A673 (cell line): Measurements from ENCODE around the gene PRIMA1. TPM values are rescaled to one million over a fixed set of nuclear protein-coding genes. Genes with fewer than 3 reads are reported as not detected.

Experiments
- BruUV-seq: library from RNA; stranded (reverse); fragments of 400-500 nt; replicated peaks from 2 replicates; lab custom pipeline; 2021; lab: Mats Ljungman, UMichigan
- CTCF ChIA-PET: fragments of 300-600 bp; sonication (Branson Sonifier 250); formaldehyde crosslinking; loops from one replicate; lab custom pipeline; 2022; ENCODE audit warnings: antibody characterized with exemption; lab: Charles Lee
- POLR2A ChIA-PET: fragments of 300-600 bp; sonication (Branson Sonifier 250); formaldehyde crosslinking; loops from one replicate; lab custom pipeline; 2022; ENCODE audit warnings: antibody characterized with exemption; ENCODE audit not compliant: low non-redundant PET; lab: Charles Lee
- DNase-seq: peaks from one replicate; pipeline ENCODE4 v3.0.0-alpha.2; 2015; ENCODE audit warnings: low spot score
- H3K27ac ChIP-seq: fragments of 200-600 bp; sonication (generic); 2 replicates; pipeline ENCODE4 v1.5.1; 2016; ENCODE audit warnings: mixed run types, low read depth, mild to moderate bottlenecking, mixed read lengths, antibody characterized with exemption, low read length; ENCODE audit not compliant: poor library complexity, severe bottlenecking
- H3K27me3 ChIP-seq: fragments of 200-600 bp; sonication (generic); replicated peaks from 2 replicates; pipeline ENCODE4 v1.6.1; 2017; ENCODE audit warnings: mixed run types, low read depth, mild to moderate bottlenecking, mixed read lengths, antibody characterized with exemption, low read length; ENCODE audit not compliant: insufficient read depth, poor library complexity
- H3K36me3 ChIP-seq: fragments of 200-600 bp; sonication (generic); 2 replicates; pipeline ENCODE4 v1.6.1; 2016; ENCODE audit warnings: mixed run types, mild to moderate bottlenecking, mixed read lengths, antibody characterized with exemption, low read length; ENCODE audit not compliant: insufficient read depth, poor library complexity, severe bottlenecking
- H3K4me1 ChIP-seq: fragments of 200-600 bp; sonication (generic); 2 replicates; pipeline ENCODE4 v1.6.1; 2017; ENCODE audit warnings: mixed run types, mild to moderate bottlenecking, mixed read lengths, antibody characterized with exemption, low read length; ENCODE audit not compliant: insufficient read depth, poor library complexity, severe bottlenecking
- H3K4me3 ChIP-seq: fragments of 200-600 bp; sonication (generic); 2 replicates; pipeline ENCODE4 v1.5.1; 2016; ENCODE audit warnings: low read depth, mixed run types, mild to moderate bottlenecking, mixed read lengths, low read length; ENCODE audit not compliant: poor library complexity, severe bottlenecking
- H3K9me3 ChIP-seq: fragments of 200-600 bp; sonication (generic); 2 replicates; pipeline ENCODE4 v1.6.1; 2016; ENCODE audit warnings: mixed run types, low read depth, mild to moderate bottlenecking, mixed read lengths, antibody characterized with exemption, low read length; ENCODE audit not compliant: poor library complexity, severe bottlenecking
- EZH2 ChIP-seq: fragments of 200-600 bp; sonication (generic); IDR thresholded peaks from 2 replicates; pipeline ENCODE4 v1.6.1; 2017; ENCODE audit warnings: borderline replicate concordance, low read depth, mild to moderate bottlenecking, mixed read lengths, antibody characterized with exemption, low read length; ENCODE audit not compliant: poor library complexity, severe bottlenecking
- intact Hi-C: fragments of 100-400 bp; cut with micrococcal nuclease; formaldehyde crosslinking; loops from one replicate; pipeline ENCODE4 v1.10.0; 2022; ENCODE audit not compliant: unreplicated experiment
- total RNA-seq: library from RNA; stranded (reverse); gene quantifications from 2 replicates; pipeline ENCODE4 v1.2.3, GENCODE V29; 2021
- TF ChIP-seq, protein P1 (sequence below): fragments of 300-800, 200-600 bp; sonication (generic); conservative IDR thresholded peaks from 2 replicates; pipeline ENCODE4 v1.5.1; 2017; ENCODE audit warnings: low read depth, mild to moderate bottlenecking, antibody characterized with exemption, low read length, moderate library complexity, mixed read lengths

PRIMA1 gene
- total RNA-seq, 1 experiment from 2014 or later: 0.09 TPM

DNA sequence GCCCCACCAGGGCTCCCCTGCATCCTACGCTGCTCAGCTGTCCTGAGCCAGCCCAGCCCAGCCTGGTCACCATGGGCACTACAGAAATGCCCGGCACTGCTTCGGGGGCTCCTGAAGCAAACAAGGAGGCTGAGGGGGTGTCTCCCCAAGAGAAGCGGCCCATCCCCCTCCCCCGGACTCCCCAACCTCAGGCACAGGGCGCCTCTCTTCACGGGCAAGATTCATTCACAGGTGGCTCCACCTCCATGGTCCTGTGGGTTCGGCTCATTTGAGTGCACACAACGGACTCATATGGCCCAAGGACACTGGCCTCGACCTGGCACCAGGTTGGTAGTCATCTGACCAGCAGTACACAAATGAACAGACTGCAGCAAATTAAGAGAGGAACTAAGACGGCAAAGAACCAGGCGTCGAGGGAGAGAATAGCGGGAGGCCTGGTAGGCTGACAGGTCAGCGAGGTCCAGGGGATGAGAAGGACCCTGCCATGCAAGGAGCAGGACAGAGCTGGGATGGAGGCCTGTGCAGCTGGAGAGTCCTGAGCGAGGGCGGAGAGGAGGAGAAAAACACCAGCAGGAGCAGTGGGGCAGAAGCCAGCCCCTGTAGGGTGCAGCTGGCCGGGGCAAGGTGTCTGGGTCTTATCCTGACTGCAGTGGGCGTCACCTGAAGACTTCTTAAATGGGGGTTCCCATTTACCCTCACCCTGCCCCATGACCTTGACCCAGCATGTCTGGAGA is 60.2 kb downstream of the PRIMA1 start:
- intact Hi-C loops: no loop called here
- Histone ChIP-seq H3K4me1 (no peaks in the 10 kb centered on the region), H3K27me3 (no peaks in the 10 kb centered on the region), H3K36me3 (no peaks in the 10 kb centered on the region), H3K27ac (no peak overlapping the region), H3K9me3 (no peaks in the 10 kb centered on the region), H3K4me3 (no peak overlapping the region)
- no peak for TF ChIP-seq EZH2
- TF ChIP-seq, protein P1, sequence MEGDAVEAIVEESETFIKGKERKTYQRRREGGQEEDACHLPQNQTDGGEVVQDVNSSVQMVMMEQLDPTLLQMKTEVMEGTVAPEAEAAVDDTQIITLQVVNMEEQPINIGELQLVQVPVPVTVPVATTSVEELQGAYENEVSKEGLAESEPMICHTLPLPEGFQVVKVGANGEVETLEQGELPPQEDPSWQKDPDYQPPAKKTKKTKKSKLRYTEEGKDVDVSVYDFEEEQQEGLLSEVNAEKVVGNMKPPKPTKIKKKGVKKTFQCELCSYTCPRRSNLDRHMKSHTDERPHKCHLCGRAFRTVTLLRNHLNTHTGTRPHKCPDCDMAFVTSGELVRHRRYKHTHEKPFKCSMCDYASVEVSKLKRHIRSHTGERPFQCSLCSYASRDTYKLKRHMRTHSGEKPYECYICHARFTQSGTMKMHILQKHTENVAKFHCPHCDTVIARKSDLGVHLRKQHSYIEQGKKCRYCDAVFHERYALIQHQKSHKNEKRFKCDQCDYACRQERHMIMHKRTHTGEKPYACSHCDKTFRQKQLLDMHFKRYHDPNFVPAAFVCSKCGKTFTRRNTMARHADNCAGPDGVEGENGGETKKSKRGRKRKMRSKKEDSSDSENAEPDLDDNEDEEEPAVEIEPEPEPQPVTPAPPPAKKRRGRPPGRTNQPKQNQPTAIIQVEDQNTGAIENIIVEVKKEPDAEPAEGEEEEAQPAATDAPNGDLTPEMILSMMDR: no peak
- DNase-seq: no peak
- ChIA-PET CTCF (no interaction called here), POLR2A (no interaction called here)
- BruUV-seq: no TSS peak

DNA sequence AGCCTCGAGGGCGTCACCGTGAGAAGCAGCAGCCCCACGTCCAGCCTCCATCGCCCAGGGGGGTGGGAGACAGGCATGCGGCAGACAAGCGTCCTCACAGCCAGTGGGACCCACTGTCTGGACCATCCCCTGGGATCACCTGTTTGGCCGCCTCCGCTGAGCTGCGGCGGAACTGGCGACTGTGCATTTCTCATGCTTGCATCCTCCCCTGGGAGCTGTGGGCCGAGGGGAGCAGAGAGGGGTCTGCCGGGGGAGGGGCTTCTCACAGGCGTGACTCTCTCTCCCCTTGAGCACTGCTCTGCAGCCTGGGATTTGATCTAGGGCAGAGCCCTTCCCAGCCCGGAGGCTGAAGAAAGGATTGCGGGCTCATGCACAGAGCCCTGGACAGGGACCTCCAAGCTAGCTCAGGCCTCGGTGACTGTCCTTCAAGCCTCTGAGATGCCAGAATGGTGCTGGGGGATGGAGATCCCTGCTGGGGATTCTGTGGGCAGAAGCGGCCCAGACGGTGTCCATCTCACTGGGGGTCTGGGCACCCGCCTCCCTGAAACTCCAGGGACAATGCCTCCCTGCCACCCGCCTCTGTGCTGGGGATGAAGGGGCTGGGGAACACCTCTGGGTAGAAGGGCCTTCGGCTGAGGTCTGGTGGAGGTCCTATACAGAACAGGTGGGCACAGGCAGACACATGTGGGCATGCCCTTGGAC is 61.1 kb downstream of the PRIMA1 start:
- Histone ChIP-seq H3K27ac (no peak overlapping the region), H3K9me3 (no peaks in the 10 kb centered on the region), H3K4me1 (no peaks in the 10 kb centered on the region), H3K36me3 (no peaks in the 10 kb centered on the region), H3K4me3 (no peak overlapping the region), H3K27me3 (no peaks in the 10 kb centered on the region)
- CTCF ChIA-PET: interaction anchor here (0.6 kb wide), 1 partner anchor 176 kb away, joined by 3 read pairs; no protein-coding TSS in a partner anchor
- no TSS peak for BruUV-seq
- TF ChIP-seq, protein P1: no peak
- TF ChIP-seq EZH2: no peak
- POLR2A ChIA-PET: no interaction called here
- no peak for DNase-seq
- intact Hi-C loops: no loop called here

- POLR2A ChIA-PET: no interaction called here
- H3K27ac ChIP-seq: no peak overlapping the region
- H3K4me3 ChIP-seq: no peak overlapping the region
- intact Hi-C loops: no loop called here
- CTCF ChIA-PET: no interaction called here
- no peaks in the 10 kb centered on the region for H3K27me3 ChIP-seq
- no peak for DNase-seq
- no TSS peak for BruUV-seq
- no peaks in the 10 kb centered on the region for H3K36me3 ChIP-seq
- no peaks in the 10 kb centered on the region for H3K4me1 ChIP-seq
- no peaks in the 10 kb centered on the region for H3K9me3 ChIP-seq
- TF ChIP-seq, protein P1: no peak
- no peak for TF ChIP-seq EZH2
Observed at GRCh38 chr14:93725993-93726392, 62.3 kb downstream of the PRIMA1 start.
